NK-92 (cell line): ENCODE results near the gene SGK1.

Source experiments
- DNase-seq: peaks from one replicate; lab custom pipeline; 2025; ENCODE audit not compliant: unreplicated experiment; lab: John Stamatoyannopoulos, UW

SGK1 gene

DNA sequence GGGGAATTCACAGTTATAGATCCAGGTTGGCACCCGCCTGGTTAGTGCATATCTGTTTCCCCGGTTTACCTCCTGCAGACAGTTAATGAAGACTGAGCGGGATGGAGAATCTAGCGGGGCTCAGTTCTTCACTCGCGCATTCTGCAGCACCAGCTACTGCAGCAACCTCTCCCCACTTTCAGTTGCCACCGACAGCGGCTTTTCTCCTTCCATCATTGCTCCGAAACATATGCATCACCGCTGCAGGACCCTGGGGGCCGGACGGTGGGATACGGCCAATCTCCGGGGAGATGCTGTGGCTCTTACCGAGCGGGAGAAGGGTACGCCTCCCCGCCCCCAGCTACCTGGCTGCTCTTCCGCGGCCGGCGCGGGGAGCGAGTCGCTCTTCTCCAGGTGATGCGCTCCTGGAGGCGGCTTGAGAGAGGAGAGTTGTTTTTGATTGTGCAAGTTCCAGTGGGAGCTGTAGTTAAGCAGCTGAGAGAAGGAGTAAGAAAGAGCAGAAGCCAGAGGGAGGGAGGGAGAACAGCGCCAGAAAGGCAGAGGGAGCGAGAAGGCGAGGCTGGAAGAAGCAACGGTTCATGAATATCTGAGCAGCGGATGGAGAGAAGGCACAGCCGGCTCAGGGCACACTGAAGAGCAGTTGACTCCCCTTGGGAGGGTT, at the start of gene SGK1:
Gene SGK1, minus strand, starts transcription at position 642 of the 661 bp plus-strand sequence. CDS start 652 bp downstream, outside the sequence.
- DNase-seq: no peak

DNA sequence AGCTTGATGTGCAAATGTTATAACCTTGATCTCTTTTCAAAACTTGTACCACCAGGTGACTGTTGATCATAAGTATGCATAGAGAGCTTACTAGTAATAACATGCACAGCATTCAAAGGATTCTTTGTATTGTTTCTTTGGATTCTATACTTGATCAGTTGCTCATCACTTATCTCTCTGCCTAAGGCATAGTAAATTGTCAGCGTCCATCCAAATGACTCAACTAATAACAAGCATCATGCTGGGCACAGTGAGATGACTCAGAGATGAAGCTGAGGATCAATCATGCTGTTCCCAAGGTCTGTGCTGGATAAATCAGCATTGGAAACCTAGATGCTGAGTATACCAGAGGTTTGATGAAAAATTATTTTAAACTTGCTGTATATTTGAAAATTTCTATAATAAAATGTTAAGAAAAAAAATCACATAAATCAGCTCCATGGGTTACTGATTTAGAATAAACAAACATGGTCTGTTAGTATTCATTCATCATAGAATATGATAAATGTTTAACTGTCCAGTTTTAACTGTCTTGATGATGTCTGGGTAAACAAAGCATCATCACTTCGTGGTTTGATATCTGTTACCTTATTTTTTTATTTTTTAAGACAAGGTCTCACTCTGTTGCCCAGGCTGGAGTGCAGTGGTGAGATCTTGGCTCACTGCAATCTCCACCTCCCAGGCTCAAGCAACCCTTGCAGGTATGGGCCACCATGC, 45.6 kb upstream of the SGK1 start:
- DNase-seq: no peak

DNA sequence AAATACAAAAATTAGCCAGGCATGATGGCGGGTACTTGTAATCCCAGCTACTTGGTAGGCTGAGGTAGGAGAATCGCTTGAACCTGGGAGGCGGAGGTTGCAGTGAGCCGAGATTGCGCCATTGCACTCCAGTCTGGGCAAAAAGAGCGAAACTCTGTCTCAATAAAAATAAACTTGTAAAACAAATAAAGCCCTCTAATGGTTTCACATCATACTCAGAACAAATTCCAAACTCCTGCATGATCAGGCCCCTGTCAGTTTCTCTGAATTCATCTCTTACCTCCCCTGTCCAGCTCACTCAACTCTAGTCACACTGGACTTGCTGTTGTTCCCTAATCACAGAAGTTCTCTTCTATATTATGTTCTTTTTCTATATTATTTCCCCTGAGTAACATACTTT, 43.1 kb upstream of the SGK1 start:
- no peak for DNase-seq

DNA sequence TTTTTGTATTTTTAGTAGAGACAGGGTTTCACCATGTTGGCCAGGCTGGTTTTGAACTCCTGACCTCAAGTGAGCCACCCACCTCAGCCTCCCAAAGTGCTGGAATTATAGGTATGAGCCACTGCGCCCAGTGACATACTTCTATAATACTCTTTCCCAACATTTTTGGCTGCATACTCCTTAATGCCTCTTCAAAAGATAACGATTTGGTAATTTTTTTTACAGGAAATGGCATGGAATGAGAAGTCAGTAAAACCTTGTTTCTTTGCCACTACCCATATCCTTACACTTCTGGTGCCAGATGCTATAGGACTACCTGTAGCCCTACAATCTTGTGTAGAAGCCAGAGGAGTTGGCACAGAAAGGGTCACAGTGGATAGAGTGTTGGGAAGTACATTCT, 41.4 kb upstream of the SGK1 start:
- no peak for DNase-seq

DNA sequence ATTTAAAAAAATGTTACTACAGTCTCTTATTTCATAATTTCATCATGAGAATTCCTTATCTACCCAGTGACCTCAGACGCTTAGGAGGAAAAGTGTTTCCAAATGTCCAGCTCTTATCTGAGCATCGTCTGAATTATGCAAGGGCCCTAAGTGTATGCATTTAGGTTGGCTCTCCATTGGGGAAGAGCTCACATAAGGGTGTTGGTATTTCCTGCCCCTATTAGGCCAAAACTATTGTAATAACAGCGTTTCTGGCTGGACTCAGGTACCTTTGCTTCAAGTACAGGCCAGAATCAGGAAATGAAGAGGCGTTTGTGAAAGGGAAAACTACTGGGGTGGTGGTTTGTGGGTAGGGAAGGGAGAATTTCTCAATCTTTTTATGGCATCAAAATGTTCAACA, 40.4 kb upstream of the SGK1 start:
- no peak for DNase-seq

DNA sequence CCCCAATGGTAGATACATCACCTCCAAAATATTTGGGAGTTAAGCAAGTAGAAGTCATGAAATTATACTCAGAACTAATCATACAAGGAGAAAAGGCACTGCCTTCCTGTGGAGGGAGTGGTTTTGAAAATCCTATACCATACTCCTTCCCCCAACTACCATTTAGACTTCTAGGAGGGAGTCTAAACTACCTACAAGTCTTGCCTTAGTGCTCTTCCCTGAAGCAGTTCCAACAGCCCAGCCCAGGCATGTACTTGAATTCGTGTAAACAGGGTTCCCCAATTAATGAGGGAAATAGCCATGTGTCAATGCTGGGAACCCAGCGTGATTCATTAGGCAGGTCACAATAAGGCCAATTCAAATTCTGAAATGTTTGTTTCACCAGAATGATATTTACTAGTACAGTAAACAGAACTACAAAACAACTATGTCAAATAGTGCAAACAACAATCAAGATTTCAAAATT, 39.1 kb upstream of the SGK1 start:
- no peak for DNase-seq

DNA sequence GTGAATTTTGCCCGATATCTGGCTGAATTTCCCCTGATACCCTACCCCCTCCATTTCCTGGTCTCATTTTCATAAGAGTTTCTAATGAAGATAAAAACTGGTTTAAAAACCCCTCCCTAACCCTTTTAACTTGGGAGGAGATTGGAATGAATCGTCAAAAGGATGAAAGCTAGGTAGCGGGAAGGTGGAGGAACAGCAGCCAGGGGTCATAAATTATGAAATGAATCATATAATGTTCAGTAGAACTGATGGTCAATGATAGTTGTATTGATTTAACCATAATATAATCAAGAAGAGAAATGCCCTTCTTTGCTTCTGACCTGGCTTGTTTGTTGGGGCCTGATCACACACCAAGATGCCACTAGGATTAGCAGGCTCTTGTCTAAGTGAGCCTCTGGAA, 38.5 kb upstream of the SGK1 start:
- DNase-seq: no peak

DNA sequence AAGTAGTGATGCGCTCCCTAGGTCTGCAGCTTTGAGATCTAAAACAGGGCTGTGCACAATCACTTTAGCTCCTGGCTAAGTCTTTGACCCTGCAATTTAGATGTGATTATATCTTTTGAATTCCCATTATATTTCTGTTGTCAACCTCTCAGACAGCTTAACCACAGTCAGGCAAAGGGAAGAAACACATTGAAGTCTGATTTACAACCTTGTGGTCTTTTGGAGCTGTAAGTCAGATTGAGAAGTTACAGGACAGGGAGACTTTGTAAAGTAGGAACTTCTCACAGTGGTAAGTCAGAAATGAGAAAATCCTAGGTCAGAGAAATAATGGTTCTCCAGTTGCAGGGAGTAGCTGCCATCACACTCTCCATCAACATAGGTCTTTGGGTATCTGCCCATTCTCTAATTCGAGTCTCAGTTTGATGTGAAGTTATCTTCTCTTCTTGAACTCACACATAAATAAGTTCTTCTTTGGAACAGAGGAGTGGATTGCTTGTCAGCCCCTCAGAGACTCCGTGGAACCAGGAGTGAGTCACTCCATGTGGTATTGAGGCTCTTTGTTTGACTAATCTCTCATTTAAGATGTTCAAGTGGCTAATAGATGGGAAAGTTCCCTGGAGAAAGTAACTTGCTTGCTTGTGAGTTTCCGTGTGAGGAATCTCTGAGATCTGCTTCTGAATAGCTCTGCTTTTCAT, 35.0 kb upstream of the SGK1 start:
- no peak for DNase-seq

DNA sequence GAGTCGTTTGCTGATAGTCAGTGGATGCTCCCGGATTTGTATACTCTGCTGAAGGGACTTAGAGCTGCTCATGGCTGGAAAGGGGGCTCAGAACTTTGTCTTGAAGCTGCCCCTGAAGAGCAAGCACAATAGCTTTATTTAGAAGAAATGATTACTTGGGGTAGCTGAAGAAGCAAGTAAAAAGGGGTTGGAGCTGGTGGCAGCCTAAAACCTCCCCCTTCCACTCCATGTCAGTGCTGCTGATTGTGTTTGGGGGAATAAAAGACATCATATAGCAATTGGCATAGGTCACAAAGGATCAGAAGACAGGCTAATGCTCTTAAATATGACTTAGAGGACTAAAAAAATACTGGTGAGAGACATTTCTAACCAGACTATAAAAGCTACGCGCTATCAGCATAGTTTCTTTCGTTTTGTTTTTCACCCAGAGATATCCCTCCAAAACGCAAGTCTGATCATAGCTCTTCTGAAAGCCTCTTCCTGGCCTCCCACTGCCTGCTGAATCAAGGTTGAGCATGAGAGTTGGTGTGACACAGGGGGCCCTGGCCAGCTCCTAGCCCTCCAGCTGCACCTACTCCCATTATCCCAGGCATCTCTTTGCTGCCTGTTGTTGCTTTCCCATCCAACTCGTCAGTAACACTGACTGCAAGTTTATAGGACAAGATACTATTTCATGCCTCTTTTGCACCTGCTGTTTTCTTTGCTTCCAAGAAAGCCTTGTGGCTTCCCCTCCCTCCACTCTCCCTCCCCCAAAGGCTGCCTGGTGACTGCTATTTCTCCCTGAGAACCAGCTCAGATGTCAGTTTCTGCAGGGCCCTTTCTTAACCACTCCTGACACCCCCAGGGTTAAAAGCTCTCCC, 33.9 kb upstream of the SGK1 start:
- DNase-seq: no peak

DNA sequence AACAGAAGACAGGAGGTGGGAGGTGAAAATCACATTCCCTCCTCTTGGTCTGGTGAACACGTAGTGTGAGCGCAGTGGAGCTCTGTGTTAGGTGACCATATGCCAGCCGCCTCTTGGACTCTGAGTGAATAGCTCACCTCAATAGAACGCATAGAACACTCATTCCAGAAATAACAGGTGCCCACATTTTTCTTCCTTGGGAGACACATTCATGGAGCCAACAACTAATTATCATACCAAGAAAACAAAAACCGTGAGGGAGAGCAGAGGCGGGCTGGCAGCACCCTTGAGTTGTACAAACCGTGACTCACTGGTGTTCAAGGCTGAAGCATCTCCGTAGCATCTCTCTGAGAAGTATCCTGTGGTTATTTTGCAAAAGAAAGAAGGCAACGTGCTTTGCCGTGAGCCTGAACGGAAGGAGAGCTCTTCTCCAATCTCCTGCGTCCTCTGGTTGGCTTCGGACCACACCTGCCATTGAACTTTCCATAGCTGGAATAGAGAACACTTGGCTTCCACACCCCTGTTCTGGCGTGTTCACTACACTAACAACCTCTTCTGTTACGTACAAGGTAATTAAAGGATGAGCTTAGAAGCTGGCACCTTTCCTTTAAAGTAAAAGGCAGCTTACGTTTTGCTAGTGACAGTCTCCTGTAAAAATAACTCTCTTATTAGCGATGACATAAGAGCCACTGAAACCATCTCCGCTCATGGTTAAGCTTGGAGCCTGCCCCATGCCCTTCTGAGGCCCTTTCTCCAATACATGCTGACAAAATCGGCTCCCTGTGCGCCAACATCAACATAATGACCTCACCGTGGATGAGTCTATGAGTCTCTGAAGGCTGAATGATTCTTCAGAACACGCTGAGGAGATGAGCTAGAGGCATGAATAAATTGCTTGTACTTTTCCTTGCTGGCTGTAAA, 30.2 kb upstream of the SGK1 start:
- DNase-seq: no peak

DNA sequence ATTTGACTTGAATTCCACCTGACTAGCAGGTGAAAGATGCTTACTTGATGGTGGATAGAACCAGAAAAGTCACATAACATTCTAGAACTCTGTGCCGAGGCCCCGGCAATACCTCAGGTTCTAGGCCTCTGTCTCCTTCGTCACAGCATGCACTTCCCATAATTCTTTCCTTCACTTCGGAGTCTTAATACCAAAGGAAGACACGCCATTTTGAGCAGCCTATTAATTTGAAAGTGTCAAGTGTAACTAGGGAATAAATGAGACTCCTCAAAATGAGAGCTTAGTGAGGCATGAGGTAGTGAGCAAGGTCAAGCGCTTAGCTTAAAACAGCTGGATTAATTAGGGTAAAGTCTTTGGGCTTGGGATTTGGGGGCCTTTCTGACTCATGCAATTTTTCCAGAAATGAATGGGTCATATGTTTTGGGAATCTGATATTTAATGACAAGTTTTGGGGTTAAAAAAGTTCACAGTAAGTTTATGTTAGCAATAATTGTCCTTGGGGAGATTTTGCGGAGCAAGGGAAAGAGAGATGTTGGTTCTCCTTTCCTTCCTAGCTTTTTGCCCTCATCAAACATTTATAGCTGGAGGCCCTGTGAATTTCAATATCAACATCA, 29.1 kb upstream of the SGK1 start:
- DNase-seq: no peak

DNA sequence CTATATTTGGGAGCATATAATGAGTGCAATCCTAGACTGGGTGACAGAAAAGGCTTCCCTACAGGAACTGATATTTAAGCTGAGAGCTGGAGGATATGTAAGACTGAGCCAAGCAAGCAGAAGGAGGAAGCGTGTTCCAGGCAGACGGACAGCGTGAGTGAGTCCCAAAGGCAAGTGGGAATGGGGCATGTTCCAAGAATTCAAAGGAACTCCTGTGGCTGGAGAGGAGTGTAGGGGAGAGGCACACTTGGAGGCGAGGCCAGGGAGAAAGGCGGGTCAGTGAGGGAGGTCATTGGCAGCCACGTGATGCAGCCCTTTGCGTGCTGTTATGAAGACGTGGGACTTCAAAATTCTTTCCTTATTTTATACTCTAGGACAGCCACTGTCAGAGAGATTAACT, 27.9 kb upstream of the SGK1 start:
- no peak for DNase-seq

DNA sequence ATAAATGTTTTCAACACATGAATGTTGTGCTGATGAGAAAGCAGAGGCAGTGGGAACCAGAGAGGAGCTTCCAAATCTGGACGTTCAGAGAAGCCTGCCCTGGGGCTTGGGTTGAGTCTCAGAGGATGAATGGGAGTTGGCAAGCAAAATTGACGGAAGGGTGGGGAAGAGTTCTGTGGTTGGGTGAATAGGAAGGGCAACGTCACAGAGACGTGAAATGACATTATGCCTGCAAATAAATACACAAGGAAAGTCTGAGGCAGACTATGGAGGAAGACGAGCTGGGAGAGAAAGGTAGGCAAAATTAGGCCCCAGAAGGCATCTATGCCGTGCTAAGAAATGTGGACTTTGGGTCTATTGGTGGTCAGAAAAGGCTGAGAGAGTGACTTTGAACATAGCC, 25.2 kb upstream of the SGK1 start:
- no peak for DNase-seq

DNA sequence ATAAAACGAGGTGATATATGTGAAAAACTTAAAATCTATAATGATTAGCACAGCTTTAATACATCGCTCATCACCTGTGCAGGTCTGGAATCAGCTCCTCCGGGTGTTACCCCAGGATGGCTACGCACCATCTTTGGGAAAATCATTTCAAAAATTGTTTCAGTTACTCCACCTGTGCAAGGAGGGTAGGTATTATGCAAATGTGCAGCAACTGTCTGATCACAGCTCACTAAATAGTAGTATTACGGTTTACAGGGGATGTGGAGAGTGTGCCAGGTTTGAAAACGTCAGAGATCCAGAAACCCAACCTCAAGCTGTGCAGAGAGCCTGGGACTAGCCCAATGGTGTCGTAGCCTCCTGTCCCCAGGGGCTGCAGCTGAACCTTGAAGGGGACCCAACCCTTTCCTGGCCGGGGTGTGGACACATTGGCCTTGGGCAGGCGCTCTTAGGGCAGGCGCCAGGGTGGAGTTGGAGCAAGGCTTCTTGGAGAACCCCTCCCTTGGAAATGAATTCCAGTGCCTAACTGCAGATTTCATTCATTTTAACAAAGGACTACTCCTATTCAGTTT, 24.2 kb upstream of the SGK1 start:
- no peak for DNase-seq

DNA sequence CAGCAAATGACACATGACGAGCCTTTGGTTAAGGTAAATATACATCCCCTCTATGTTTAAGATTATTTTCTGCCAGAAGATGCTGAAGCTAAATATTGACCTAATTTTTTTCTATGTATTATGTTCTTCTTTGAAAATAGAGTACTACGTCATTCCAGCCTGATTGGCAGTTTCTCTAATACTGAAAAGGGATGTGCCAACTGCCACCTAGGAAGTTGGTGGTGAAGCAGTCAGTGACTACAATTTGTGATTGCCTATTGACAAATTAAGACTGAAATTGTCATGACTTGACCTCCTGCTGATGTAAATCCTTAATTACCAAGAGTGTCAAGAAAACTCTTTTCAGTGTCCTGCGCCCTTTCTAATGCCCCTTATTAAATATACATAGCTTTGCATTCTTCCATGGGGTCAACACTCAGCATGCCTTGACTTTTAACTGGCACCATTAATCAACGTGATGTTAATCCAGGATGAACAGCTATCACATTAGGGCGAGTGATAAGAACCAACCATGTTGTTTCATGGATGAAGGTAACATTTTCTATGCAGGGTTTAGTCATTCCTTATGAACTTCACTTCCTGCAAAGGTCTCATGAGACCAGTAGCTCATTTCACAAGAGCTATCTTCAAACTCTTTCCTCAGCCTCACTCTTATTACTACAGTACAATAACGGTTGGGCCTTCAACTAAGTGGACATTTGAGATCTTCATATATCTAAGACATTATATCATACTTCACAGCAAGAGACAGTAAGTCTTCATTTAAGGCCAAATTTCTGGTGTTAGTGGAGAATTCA, 22.5 kb upstream of the SGK1 start:
- DNase-seq: no peak

DNA sequence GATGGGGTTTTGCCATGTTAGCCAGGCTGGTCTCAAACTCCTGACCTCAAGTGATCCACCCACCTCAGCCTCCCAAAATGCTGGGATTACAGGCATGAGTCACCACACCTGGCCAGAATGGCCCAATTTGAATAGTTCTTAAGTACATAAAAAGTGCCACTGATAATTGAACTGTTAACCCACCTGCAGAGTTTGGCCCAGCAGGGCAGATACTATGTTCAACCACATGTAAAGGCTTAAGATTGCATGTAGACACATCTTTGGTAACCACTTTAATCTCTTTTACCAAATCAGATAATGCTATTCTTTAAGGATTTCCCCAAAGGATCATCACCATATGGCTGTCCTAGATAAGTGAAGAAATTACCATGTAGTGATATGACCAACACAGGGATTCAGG, 21.3 kb upstream of the SGK1 start:
- no peak for DNase-seq

DNA sequence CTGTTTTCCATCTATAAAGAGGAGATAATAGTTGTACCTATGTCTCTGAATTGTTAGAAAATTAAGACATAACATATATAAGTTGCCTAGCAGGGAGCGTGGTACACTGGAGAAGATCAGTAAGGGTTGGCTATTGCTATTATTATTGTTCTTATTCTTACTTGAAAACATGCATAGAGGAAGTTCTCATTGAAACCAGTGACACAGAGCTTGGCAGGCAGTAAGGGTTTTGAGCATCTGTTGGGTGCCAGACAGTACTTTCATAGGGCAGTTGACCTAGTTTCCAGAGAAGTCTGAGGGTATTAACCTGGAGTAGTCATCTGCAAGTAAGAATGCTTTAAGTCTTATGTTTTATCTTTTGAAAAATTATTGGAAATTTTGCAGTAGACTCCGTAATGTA, 13.3 kb upstream of the SGK1 start:
- DNase-seq: no peak

DNA sequence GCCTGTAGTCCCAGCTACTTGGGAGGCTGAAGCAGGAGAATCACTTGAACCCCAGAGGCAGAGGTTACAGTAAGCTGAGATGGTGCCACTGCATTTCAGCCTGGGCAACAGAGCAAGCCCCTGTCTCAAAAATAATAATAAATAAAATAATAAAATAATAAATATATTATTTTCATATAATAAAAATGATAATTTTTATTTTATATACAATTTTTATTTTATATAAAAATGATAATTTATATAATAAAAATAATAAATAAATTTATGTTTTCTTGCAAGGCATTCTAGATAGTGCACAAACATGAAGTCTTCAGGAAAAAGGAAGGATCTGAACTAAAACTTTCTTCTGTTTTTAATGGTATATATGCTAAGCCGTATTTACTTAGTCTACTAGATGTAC, 12.6 kb upstream of the SGK1 start:
- DNase-seq: no peak

DNA sequence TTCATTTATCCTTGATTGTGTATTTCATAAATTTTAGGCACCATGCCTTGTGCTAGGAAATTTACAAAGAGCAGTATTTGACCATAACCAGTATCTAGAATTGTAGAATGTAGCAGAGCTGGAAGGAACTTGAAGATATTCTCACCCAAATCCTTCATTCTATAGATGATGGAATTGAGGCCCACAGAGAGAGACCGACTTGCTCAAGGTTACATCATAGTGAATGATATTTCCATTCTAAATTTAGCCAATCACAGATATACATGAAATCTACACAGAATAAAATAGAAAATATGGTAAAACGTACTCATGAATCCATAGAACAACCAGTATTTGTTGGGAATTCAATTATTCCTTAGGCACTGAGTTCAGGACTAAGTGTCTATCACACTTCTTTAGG, 10.9 kb upstream of the SGK1 start:
- no peak for DNase-seq
